HEK293 (cell line): Measurements from ENCODE around the gene BICRAL.

Experiments used
- BCL11B ChIP-seq: fragments of 450-650 bp; formaldehyde crosslinking; IDR thresholded peaks from 2 replicates; pipeline ENCODE4 v1.5.1; 2016; ENCODE audit warnings: low read depth, missing biosample characterization, missing genetic modification characterization
- IKZF3 ChIP-seq: fragments of 450-650 bp; IDR thresholded peaks from 2 replicates; pipeline ENCODE4 v1.5.0; 2018; ENCODE audit warnings: missing biosample characterization, mild to moderate bottlenecking, missing genetic modification characterization, moderate library complexity
- PATZ1 ChIP-seq: fragments of 450-650 bp; formaldehyde crosslinking; IDR thresholded peaks from 2 replicates; pipeline ENCODE4 v1.5.1; 2016; ENCODE audit warnings: missing biosample characterization, missing genetic modification characterization
- SETDB1 ChIP-seq: IDR thresholded peaks from one replicate; pipeline ENCODE4 v1.6.1; 2017; ENCODE audit warnings: mild to moderate bottlenecking, low read length, moderate library complexity, mixed read lengths; ENCODE audit not compliant: insufficient read length
- SP3 ChIP-seq: fragments of 450-650 bp; formaldehyde crosslinking; IDR thresholded peaks from 2 replicates; pipeline ENCODE4 v1.5.1; 2016; ENCODE audit warnings: missing biosample characterization, missing genetic modification characterization
- TSHZ1 ChIP-seq: fragments of 450-650 bp; formaldehyde crosslinking; IDR thresholded peaks from 2 replicates; pipeline ENCODE4 v1.5.1; 2016; ENCODE audit warnings: missing biosample characterization, missing genetic modification characterization, borderline replicate concordance
- ZBTB44 ChIP-seq: fragments of 450-650 bp; IDR thresholded peaks from 2 replicates; pipeline ENCODE4 v1.5.1; 2018; ENCODE audit warnings: missing biosample characterization, mild to moderate bottlenecking, missing genetic modification characterization
- ZBTB48 ChIP-seq: fragments of 450-650 bp; formaldehyde crosslinking; IDR thresholded peaks from 2 replicates; pipeline ENCODE4 v1.5.1; 2016; ENCODE audit warnings: missing biosample characterization, missing genetic modification characterization
- ZNF155 ChIP-seq: fragments of 450-650 bp; formaldehyde crosslinking; IDR thresholded peaks from 2 replicates; pipeline ENCODE4 v1.5.1; 2016; ENCODE audit warnings: missing biosample characterization, missing genetic modification characterization
- ZNF16 ChIP-seq: fragments of 450-650 bp; formaldehyde crosslinking; IDR thresholded peaks from 2 replicates; pipeline ENCODE4 v1.5.1; 2016; ENCODE audit warnings: low read depth, missing biosample characterization, missing genetic modification characterization
- ZNF19 ChIP-seq: fragments of 450-650 bp; formaldehyde crosslinking; IDR thresholded peaks from 2 replicates; pipeline ENCODE4; 2016; ENCODE audit warnings: missing biosample characterization, missing genetic modification characterization, low read depth
- ZNF239 ChIP-seq: fragments of 450-650 bp; formaldehyde crosslinking; IDR thresholded peaks from 2 replicates; pipeline ENCODE4 v1.5.1; 2016; ENCODE audit warnings: missing biosample characterization, missing genetic modification characterization
- ZNF26 ChIP-seq: fragments of 450-650 bp; formaldehyde crosslinking; IDR thresholded peaks from 2 replicates; pipeline ENCODE4 v1.5.1; 2016; ENCODE audit warnings: missing biosample characterization, missing genetic modification characterization
- ZNF280D ChIP-seq: fragments of 450-650 bp; formaldehyde crosslinking; IDR thresholded peaks from 2 replicates; pipeline ENCODE4 v1.5.1; 2016; ENCODE audit warnings: missing biosample characterization, missing genetic modification characterization
- ZNF324 ChIP-seq: fragments of 450-650 bp; formaldehyde crosslinking; IDR thresholded peaks from 2 replicates; pipeline ENCODE4 v1.5.1; 2016; ENCODE audit warnings: missing biosample characterization, missing genetic modification characterization
- ZNF416 ChIP-seq: fragments of 450-650 bp; formaldehyde crosslinking; IDR thresholded peaks from 2 replicates; pipeline ENCODE4 v1.5.1; 2016; ENCODE audit warnings: missing biosample characterization, missing genetic modification characterization
- ZNF488 ChIP-seq: fragments of 450-650 bp; formaldehyde crosslinking; IDR thresholded peaks from 2 replicates; pipeline ENCODE4 v1.5.1; 2016; ENCODE audit warnings: missing biosample characterization, missing genetic modification characterization
- ZNF548 ChIP-seq: fragments of 450-650 bp; formaldehyde crosslinking; IDR thresholded peaks from 2 replicates; pipeline ENCODE4 v1.5.1; 2016; ENCODE audit warnings: missing biosample characterization, missing genetic modification characterization
- ZNF560 ChIP-seq: fragments of 450-650 bp; formaldehyde crosslinking; IDR thresholded peaks from 2 replicates; pipeline ENCODE4 v1.5.1; 2017; ENCODE audit warnings: missing biosample characterization, missing genetic modification characterization, borderline replicate concordance
- ZNF621 ChIP-seq: fragments of 450-650 bp; formaldehyde crosslinking; IDR thresholded peaks from 2 replicates; pipeline ENCODE4 v1.5.1; 2017; ENCODE audit warnings: missing biosample characterization, missing genetic modification characterization
- ZNF624 ChIP-seq: fragments of 450-650 bp; formaldehyde crosslinking; IDR thresholded peaks from 2 replicates; pipeline ENCODE4 v1.5.1; 2017; ENCODE audit warnings: missing biosample characterization, missing genetic modification characterization
- ZNF670 ChIP-seq: fragments of 450-650 bp; formaldehyde crosslinking; IDR thresholded peaks from 2 replicates; pipeline ENCODE4 v1.5.1; 2016; ENCODE audit warnings: missing biosample characterization, missing genetic modification characterization, low read depth
- ZNF707 ChIP-seq: fragments of 450-650 bp; formaldehyde crosslinking; IDR thresholded peaks from 2 replicates; pipeline ENCODE4 v1.5.1; 2016; ENCODE audit warnings: missing biosample characterization, missing genetic modification characterization
- ZSCAN16 ChIP-seq: fragments of 450-650 bp; formaldehyde crosslinking; IDR thresholded peaks from 2 replicates; pipeline ENCODE4 v1.5.1; 2016; ENCODE audit warnings: missing biosample characterization, missing genetic modification characterization
- ZSCAN5A ChIP-seq: fragments of 450-650 bp; formaldehyde crosslinking; IDR thresholded peaks from 2 replicates; pipeline ENCODE4 v1.5.1; 2016; ENCODE audit warnings: missing biosample characterization, missing genetic modification characterization

The BICRAL gene

GRCh38 chr6:42890311-42891198 is 108.7 kb downstream of the BICRAL start (continued):
- TF ChIP-seq ZNF488 (tag by site-specific recombination) (no peak), ZNF19 (no peak), ZSCAN5A (tag by site-specific recombination) (peak; percentile 95), SETDB1 (no peak), ZNF624 (tag by site-specific recombination) (no peak), ZNF26 (tag by site-specific recombination) (no peak), ZBTB44 (no peak), PATZ1 (peak; percentile 48; the same call in 1 of the 2 replicates), ZNF560 (no peak), ZBTB48 (peak; percentile 87), ZNF239 (tag by site-specific recombination) (peak; percentile 71; the same call in 1 of the 2 replicates), ZNF324 (peak; percentile 94), ZNF280D (tag by site-specific recombination) (no peak), TSHZ1 (no peak; the same call in 1 of the 2 replicates), SP3 (tag by site-specific recombination) (peak; percentile 58; the same call in 1 of the 2 replicates), ZNF621 (tag by site-specific recombination) (no peak), ZNF707 (tag by site-specific recombination) (no peak), BCL11B (tag by site-specific recombination) (peak; percentile 80), IKZF3 (tag by site-specific recombination) (peak; percentile 74), ZNF548 (tag by site-specific recombination) (no peak), ZNF155 (no peak), ZNF670 (tag by site-specific recombination) (no peak), ZNF16 (no peak), ZSCAN16 (peak; percentile 97), ZNF416 (no peak)
